Lower lobe of right lung (tissue), 2 donors: ENCODE data around the gene NOL9. TPM values are rescaled to one million over a fixed set of nuclear protein-coding genes. Genes with fewer than 3 reads are reported as not detected.
A peak's percentile ranks its signal among the peaks of the same experiment; 100 is the strongest.

Experiments used
- ATAC-seq, 2 donors: fragments of 200-7000 bp; cut with Tn5 transposase; one replicate each; pipeline ENCODE4 v1.9.1; 2020 to 2022; ENCODE audit warnings: mild to moderate bottlenecking in 2 of 2, moderate library complexity in 2 of 2
- DNase-seq: peaks from one replicate; pipeline ENCODE4 v3.0.0-alpha.2; 2020
- H3K27ac ChIP-seq: fragments of 200-600 bp; one replicate; pipeline ENCODE4 v1.8.0; 2022
- H3K27me3 ChIP-seq: fragments of 200-600 bp; one replicate; pipeline ENCODE4 v1.8.0; 2022; ENCODE audit warnings: low read depth
- H3K36me3 ChIP-seq: fragments of 200-600 bp; one replicate; pipeline ENCODE4 v1.8.0; 2022; ENCODE audit warnings: mild to moderate bottlenecking
- H3K4me1 ChIP-seq: fragments of 200-600 bp; one replicate; pipeline ENCODE4 v1.8.0; 2022
- H3K4me3 ChIP-seq: fragments of 200-600 bp; one replicate; pipeline ENCODE4 v1.8.0; 2022; ENCODE audit warnings: mild to moderate bottlenecking
- H3K9me3 ChIP-seq: fragments of 200-600 bp; one replicate; pipeline ENCODE4 v1.8.0; 2022
- intact Hi-C: fragments of 100-400 bp; cut with DNase I; formaldehyde crosslinking; loops from one replicate; pipeline ENCODE4 v1.11.0; 2022
- long read RNA-seq: library from polyadenylated mRNA; unstranded; transcript quantifications from one replicate; pipeline ENCODE4 v2.0.0, GENCODE V29; 2021
- total RNA-seq: library from RNA; stranded (reverse); fragmentation: NEBNext Ultra II Directional; extraction: Animal tissue kit (Norgen Biotek cat#: 25700); gene quantifications from one replicate; pipeline ENCODE4 v1.2.1, GENCODE V29; 2021
- TF ChIP-seq, protein P1 (sequence below): fragments of 200-600 bp; IDR thresholded peaks from one replicate; pipeline ENCODE4 v1.8.0; 2022; ENCODE audit warnings: antibody characterized with exemption, mild to moderate bottlenecking
- donor health status: DM: no; HTN: yes; CAD: no; lungs with severe emphysema.

The NOL9 gene
- total RNA-seq, result 19.4 TPM
- long read RNA-seq, full-length matches to known transcripts, result 1 of 6 reads
- long read RNA-seq, partial matches to known transcripts, result 1 of 6 reads
- long read RNA-seq, other reads (novel, unspliced or antisense), result 4 of 6 reads

DNA sequence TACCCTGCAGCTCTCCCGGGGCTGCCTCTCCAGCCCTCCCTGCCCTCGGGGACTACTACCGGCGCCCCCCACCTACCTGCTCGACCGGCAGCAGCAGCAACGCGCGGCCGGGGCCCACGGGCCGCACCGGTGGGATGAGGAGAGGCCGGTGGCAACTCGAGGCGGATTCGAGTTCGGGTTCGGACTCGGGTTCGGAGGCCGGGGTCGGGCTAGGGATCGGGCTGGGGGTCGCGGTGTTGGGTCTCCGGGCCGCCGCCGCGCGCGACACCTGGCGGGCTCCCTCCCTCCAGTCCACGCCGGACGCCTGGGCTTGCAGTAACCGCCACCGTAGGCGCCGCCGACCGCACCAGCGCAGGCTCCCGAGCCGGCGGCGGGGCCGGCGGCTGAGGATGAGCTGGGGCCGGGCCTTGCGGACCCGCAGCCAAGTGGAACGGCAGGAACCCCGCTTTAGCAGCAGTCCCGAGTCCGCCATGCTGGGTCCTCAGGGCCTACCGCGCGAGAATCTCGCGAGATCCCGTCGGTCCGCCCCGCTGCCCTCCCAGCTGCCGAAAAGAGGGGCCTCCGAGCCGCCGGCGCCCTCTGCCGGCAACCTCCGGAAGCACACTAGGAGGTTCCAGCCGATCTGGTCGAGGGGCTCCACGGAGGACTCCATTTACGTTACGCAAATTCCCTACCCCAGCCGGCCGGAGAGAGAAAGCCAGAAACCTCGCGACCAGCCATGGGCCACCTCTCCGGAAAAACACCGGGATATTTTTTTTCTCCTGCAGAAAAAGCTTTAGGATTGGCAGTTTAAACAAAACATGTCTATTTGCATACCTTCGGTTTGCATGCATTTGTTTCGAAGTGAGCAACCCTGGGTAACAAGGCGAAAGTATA lies at the start of gene NOL9:
Gene NOL9 (minus strand): TSS at position 483 of the 876 bp plus-strand sequence. CDS start 11 bp downstream, at position 472.
- ATAC-seq (peak; percentile 99), DNase-seq (peak; percentile 97)
- H3K27ac ChIP-seq, result peak within 1 kb of the TSS; percentile 84
- H3K4me1 ChIP-seq, result peaks cover 19% of the 10 kb centered on the region
- peak within 1 kb of the TSS; percentile 99 for H3K4me3 ChIP-seq
- TF ChIP-seq, protein P1, sequence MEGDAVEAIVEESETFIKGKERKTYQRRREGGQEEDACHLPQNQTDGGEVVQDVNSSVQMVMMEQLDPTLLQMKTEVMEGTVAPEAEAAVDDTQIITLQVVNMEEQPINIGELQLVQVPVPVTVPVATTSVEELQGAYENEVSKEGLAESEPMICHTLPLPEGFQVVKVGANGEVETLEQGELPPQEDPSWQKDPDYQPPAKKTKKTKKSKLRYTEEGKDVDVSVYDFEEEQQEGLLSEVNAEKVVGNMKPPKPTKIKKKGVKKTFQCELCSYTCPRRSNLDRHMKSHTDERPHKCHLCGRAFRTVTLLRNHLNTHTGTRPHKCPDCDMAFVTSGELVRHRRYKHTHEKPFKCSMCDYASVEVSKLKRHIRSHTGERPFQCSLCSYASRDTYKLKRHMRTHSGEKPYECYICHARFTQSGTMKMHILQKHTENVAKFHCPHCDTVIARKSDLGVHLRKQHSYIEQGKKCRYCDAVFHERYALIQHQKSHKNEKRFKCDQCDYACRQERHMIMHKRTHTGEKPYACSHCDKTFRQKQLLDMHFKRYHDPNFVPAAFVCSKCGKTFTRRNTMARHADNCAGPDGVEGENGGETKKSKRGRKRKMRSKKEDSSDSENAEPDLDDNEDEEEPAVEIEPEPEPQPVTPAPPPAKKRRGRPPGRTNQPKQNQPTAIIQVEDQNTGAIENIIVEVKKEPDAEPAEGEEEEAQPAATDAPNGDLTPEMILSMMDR, result peak; percentile 94
- intact Hi-C loops, result no loop called here
- H3K9me3 ChIP-seq, result no peaks in the 10 kb centered on the region
- peaks cover 19% of the 10 kb centered on the region for H3K36me3 ChIP-seq
- H3K27me3 ChIP-seq, result no peaks in the 10 kb centered on the region

DNA sequence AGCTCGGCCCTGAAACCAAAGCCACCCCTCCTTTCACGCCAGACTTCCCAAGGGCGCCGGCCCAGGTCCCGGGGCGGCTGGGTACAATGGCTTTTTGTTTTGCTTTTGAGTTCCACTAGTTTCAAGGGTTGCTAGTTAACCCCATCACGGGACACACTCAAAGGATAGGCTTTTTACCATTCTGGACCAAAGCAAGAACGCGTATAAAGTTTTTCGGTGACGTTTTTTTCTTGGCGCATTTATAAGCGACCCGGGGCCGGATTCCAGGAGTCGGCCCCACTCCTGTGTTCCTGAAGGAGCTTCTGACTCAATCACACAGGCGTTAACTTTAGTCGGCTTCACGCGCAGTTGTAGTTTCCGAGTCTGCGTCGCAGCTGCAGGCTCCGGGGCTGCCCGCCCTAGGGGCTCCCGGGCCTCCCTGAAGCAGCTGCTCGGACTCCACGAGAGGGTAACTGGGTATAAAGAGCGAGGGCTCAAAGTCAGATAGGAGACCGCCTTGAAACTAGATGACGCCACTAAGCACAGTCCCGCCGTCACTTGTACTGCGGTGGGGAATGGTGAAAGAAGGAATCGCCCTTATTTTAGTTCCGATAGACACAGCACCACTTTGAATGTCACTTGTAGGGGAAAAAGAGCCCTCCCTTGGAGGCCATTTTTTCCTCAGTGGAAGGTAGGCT lies 49.1 kb upstream of the NOL9 start:
- TF ChIP-seq, protein P1, result no peak
- DNase-seq (peak; percentile 61), ATAC-seq (peak; percentile 41 to 50)
- Histone ChIP-seq H3K36me3 (peaks cover 13% of the 10 kb centered on the region), H3K27ac (peak overlapping the region; percentile 100), H3K4me3 (peak overlapping the region; percentile 92), H3K27me3 (no peaks in the 10 kb centered on the region), H3K4me1 (peaks cover 46% of the 10 kb centered on the region), H3K9me3 (no peaks in the 10 kb centered on the region)
- intact Hi-C loops, result no loop called here

DNA sequence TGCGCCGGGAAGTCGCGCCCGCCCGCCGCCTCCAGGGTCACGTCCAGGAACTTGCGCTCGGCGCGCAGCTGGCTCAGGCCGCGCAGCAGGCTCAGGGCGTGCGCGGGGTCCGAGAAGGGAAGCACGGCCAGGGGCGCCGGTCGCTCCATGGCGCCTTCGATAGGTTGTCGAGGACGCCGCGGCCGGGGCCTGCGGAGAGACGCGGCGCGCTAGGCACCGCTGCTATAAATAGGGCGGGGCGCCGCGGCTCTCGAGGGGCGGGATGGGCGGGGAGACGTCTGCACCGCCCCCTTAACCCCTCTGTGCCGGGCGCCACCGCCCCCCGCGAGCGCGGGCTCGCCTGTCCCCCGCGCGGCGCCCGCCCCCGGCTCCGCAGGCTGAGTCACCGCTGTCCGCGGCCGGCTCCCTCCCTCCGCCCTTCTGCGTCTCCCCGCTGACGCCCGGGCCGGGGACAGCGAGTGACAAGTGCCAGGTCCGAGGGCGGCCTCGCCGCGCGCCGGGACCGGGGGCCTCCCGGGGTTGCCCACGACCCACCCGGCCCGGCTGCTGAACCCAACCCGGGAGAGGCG lies 48.4 kb upstream of the NOL9 start, which contains the start of gene KLHL21:
Gene KLHL21 (minus strand): TSS at position 201 of the 569 bp plus-strand sequence. CDS start 52 bp downstream, at position 149.
- intact Hi-C loops, result no loop called here
- peak within 1 kb of the TSS; percentile 100 for H3K27ac ChIP-seq
- ATAC-seq (peak; percentile 90 to 91), DNase-seq (peak; percentile 93)
- H3K4me1 ChIP-seq, result peaks cover 53% of the 10 kb centered on the region
- TF ChIP-seq, protein P1, result no peak
- no peaks in the 10 kb centered on the region for H3K9me3 ChIP-seq
- peak within 1 kb of the TSS; percentile 92 for H3K4me3 ChIP-seq
- H3K36me3 ChIP-seq, result peaks cover 19% of the 10 kb centered on the region
- no peaks in the 10 kb centered on the region for H3K27me3 ChIP-seq

DNA sequence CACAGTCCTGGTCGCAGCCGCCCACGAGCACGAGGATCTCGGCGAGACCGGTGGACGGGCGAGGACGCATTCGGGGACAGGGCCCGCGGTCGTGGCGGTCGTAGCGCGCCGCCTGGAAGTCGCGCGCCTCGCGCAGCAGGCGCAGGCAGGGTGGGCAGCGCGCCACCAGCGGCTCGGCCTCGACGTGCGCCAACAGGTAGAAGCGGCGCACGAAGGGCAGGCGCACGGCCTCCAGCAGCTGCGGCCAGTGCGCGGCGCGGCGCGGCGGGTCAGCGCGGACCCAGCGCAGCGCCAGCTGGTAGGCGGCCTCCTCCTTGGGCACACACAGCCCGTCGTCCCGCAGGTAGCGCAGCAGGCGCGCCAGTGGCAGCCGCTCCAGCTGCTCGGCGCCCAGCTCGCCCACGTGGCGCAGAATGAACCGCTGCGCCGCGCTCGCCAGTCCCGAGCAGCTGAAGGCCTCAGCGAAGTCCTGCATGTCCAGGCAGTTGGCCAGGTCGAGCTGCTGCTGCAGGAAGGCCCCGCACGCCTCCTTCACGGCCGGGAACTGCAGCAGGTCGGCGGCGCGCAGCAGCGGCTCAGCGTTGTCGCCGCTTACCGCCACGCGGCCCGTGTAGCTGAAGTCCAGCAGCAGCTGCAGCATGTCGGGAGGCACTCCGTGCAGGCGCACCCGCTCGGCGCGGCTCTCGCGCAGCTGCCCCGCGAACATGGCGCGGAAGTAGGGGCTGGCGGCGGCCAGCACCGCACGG lies 47.8 kb upstream of the NOL9 start:
- Histone ChIP-seq H3K27me3 (no peaks in the 10 kb centered on the region), H3K9me3 (no peaks in the 10 kb centered on the region), H3K4me3 (peak overlapping the region; percentile 92), H3K4me1 (peaks cover 59% of the 10 kb centered on the region), H3K27ac (peak overlapping the region; percentile 100), H3K36me3 (peaks cover 26% of the 10 kb centered on the region)
- intact Hi-C loops, result no loop called here
- DNase-seq (peak; percentile 67), ATAC-seq (peak; percentile 45 to 58)
- TF ChIP-seq, protein P1, result no peak
